Measurements from ENCODE around the gene PKP1. TPM values are rescaled to one million over a fixed set of nuclear protein-coding genes. Genes with fewer than 3 reads are reported as not detected.

PKP1 gene
- total and polyA plus RNA-seq, 10 donors: 0.04 to 0.10 (median 0.06) TPM; not detected in 7

- no peak overlapping the region for H3K27ac ChIP-seq
Measured at GRCh38 chr1:201324821-201325677, 41.7 kb downstream of the PKP1 start.

GRCh38 chr1:201325678-201326060 lies 42.4 kb downstream of the PKP1 start:
- Histone ChIP-seq H3K9me3 (no peaks in the 10 kb centered on the region), H3K27ac (no peak overlapping the region), H3K36me3 (no peaks in the 10 kb centered on the region), H3K4me1 (no peaks in the 10 kb centered on the region), H3K4me3 (no peak overlapping the region), H3K27me3 (replicated peaks in 1 of 7) (no peaks in the 10 kb centered on the region)
- intact Hi-C loops (cut with DNase I; ENCODE audit: low total_unique reads): no loop called here
- DNase-seq: peak; percentile 47
- WGBS, 5 donors: 90 to 97% (median 94%) methylated on average over 8 of the region's 8 CpGs
- TF ChIP-seq POLR2AphosphoS5 (IDR thresholded peaks at IDR 0.05) (no peak), POLR2A (IDR thresholded peaks at IDR 0.05) (no peak), CTCF (IDR thresholded peaks at IDR 0.05 in 8 of 11, conservative IDR thresholded peaks at IDR 0.05 in 3 of 11) (no peak)

More at GRCh38 chr1:201324821-201325677, 41.7 kb downstream of the PKP1 start:
- 57 to 81% (median 68%) methylated on average over 14 to 16 of the region's 16 CpGs for WGBS, 5 donors
- H3K27me3 ChIP-seq (replicated peaks in 1 of 7): no peaks in the 10 kb centered on the region
- no peaks in the 10 kb centered on the region for H3K4me1 ChIP-seq
- H3K4me3 ChIP-seq: no peak overlapping the region
- H3K36me3 ChIP-seq: no peaks in the 10 kb centered on the region
- no peaks in the 10 kb centered on the region for H3K9me3 ChIP-seq
- intact Hi-C loops (cut with DNase I; ENCODE audit: low total_unique reads): no loop called here
- TF ChIP-seq CTCF (IDR thresholded peaks at IDR 0.05 in 8 of 11, conservative IDR thresholded peaks at IDR 0.05 in 3 of 11) (no peak), POLR2AphosphoS5 (IDR thresholded peaks at IDR 0.05) (no peak), POLR2A (IDR thresholded peaks at IDR 0.05) (no peak)
- peak; percentile 59 for DNase-seq

- intact Hi-C loops (cut with DNase I; ENCODE audit: low total_unique reads): no loop called here
- WGBS, 5 donors: 58 to 92% (median 77%) methylated on average over 4 of the region's 4 CpGs
- Histone ChIP-seq H3K9me3 (no peaks in the 10 kb centered on the region), H3K36me3 (no peaks in the 10 kb centered on the region), H3K27me3 (replicated peaks in 1 of 7) (no peaks in the 10 kb centered on the region), H3K27ac (no peak overlapping the region), H3K4me3 (no peak overlapping the region), H3K4me1 (no peaks in the 10 kb centered on the region)
- TF ChIP-seq POLR2A (IDR thresholded peaks at IDR 0.05): no peak
- DNase-seq: peak; percentile 45
Measured at GRCh38 chr1:201326710-201327109, 43.4 kb downstream of the PKP1 start.

- peaks cover 0 to 6% (median 0%) of the 10 kb centered on the region in 7 donors for H3K27me3 ChIP-seq (replicated peaks in 1 of 7)
- intact Hi-C loops (cut with DNase I; ENCODE audit: low total_unique reads): no loop called here
- H3K4me1 ChIP-seq: no peaks in the 10 kb centered on the region
- TF ChIP-seq POLR2AphosphoS5 (IDR thresholded peaks at IDR 0.05): no peak
- TF ChIP-seq POLR2A (IDR thresholded peaks at IDR 0.05): no peak
- no peak for TF ChIP-seq CTCF (IDR thresholded peaks at IDR 0.05 in 8 of 11, conservative IDR thresholded peaks at IDR 0.05 in 3 of 11)
- no peak overlapping the region for H3K4me3 ChIP-seq
- 76 to 96% (median 90%) methylated on average over 7 of the region's 7 CpGs for WGBS, 5 donors
- H3K36me3 ChIP-seq: no peaks in the 10 kb centered on the region
- no peak overlapping the region for H3K27ac ChIP-seq
- no peaks in the 10 kb centered on the region for H3K9me3 ChIP-seq
- peak; percentile 54 for DNase-seq
Measured at GRCh38 chr1:201327687-201328240, 44.5 kb downstream of the PKP1 start.
